ENCODE measurements around the gene IRX2.

GRCh38 chr5:2710910-2711309 is 40.6 kb downstream of the IRX2 start:
- TF ChIP-seq CTCF (conservative IDR thresholded peaks at IDR 0.05 in 1 of 2, IDR thresholded peaks at IDR 0.05 in 1 of 2; ENCODE audit: low read depth in 1 of 2, low read length in 2 of 2) (no peak), EZH2 (IDR thresholded peaks at IDR 0.05; ENCODE audit: low read length, missing control alignments) (no peak)

Data from fibroblast of lung (primary cell).